A549 (cell line): ENCODE results near the gene SELL. TPM values are rescaled to one million over a fixed set of nuclear protein-coding genes. Genes with fewer than 3 reads are reported as not detected.

Source experiments
- ATAC-seq, 2 experiments: fragments of 200-7000 bp in 1 of 2; fragments of >200 bp in 1 of 2; cut with Nextera tagmentation in 1 of 2; cut with Tn5 transposase in 1 of 2; 3 replicates each; pipeline versions ENCODE4 v1.8.0 to v1.9.1; 2018 to 2020; ENCODE audit warnings: mild to moderate bottlenecking in 1 of 2, moderate library complexity in 1 of 2
- CTCF ChIA-PET: fragments of 300-600 bp; sonication (Branson Sonifier 250); formaldehyde crosslinking; extraction: SDS; loops from one replicate; lab custom pipeline; 2021; ENCODE audit warnings: antibody characterized with exemption, inconsistent platforms; lab: Yijun Ruan, JAX
- POLR2A ChIA-PET: fragments of 350-600 bp; formaldehyde crosslinking; extraction: SDS; loops from one replicate; lab custom pipeline; 2021; ENCODE audit warnings: antibody characterized with exemption, inconsistent platforms; lab: Yijun Ruan, JAX
- DNase-seq, 2 experiments: peaks; one replicate each; pipeline versions ENCODE4 v3.0.0 to v3.0.0-alpha.2; 2011 to 2016; ENCODE audit warnings: low read depth in 1 of 2, low spot score in 1 of 2
- FAIRE-seq: peaks from 2 replicates; lab custom pipeline; 2011; peaks lifted over from hg19 to GRCh38; lab: Jason Lieb, UNC
- H3K27ac ChIP-seq, 2 experiments: fragments of >200 bp; sonication (Bioruptor Twin); formaldehyde crosslinking; 3 replicates each; pipeline ENCODE4 v1.5.1; 2016 to 2017
- H3K4me1 ChIP-seq: fragments of >200 bp; sonication (Bioruptor Twin); formaldehyde crosslinking; 3 replicates; pipeline ENCODE4 v1.6.1; 2016
- H3K4me2 ChIP-seq: fragments of >200 bp; sonication (Bioruptor Twin); formaldehyde crosslinking; 3 replicates; pipeline ENCODE4 v1.6.1; 2016
- H3K4me3 ChIP-seq: fragments of >200 bp; sonication (Bioruptor Twin); formaldehyde crosslinking; 3 replicates; pipeline ENCODE4 v1.5.1; 2016
- H3K9me3 ChIP-seq: fragments of >200 bp; sonication (Bioruptor Twin); formaldehyde crosslinking; 3 replicates; pipeline ENCODE4 v1.6.1; 2016
- E2F6 ChIP-seq: IDR thresholded peaks from 2 replicates; pipeline ENCODE4 v1.6.1; 2012; ENCODE audit warnings: low read depth, borderline replicate concordance
- EP300 ChIP-seq, 2 experiments: fragments of >200 bp; sonication (Bioruptor Twin); formaldehyde crosslinking; IDR thresholded peaks; 2 replicates in 1 of 2; 3 replicates in 1 of 2; pipeline ENCODE4 v1.6.1; 2016 to 2017
- HDAC2 ChIP-seq: fragments of 200-600 bp; sonication (generic); IDR thresholded peaks from 2 replicates; pipeline ENCODE4 v1.6.1; 2016
- HEYL ChIP-seq: fragments of 250-450 bp; sonication (Bioruptor Pico); IDR thresholded peaks from 2 replicates; pipeline ENCODE4 v1.8.0; 2021; ENCODE audit warnings: mild to moderate bottlenecking, moderate library complexity
- HOXA7 ChIP-seq: fragments of 250-450 bp; sonication (Bioruptor Pico); IDR thresholded peaks from 2 replicates; pipeline ENCODE4 v1.5.0; 2020; ENCODE audit warnings: mild to moderate bottlenecking, moderate library complexity
- MYC ChIP-seq: IDR thresholded peaks from 2 replicates; pipeline ENCODE4 v1.6.1; 2012; ENCODE audit warnings: mild to moderate bottlenecking, inconsistent platforms, low read length, improper control_type of control experiment, borderline replicate concordance
- NPAS2 ChIP-seq: fragments of 250-450 bp; sonication (Bioruptor Pico); IDR thresholded peaks from 2 replicates; pipeline ENCODE4 v1.8.0; 2022; ENCODE audit warnings: mild to moderate bottlenecking, moderate library complexity, borderline replicate concordance
- PBX3 ChIP-seq: IDR thresholded peaks from 2 replicates; pipeline ENCODE4 v1.6.1; 2012
- REST ChIP-seq: fragments of 200-600 bp; sonication (generic); IDR thresholded peaks from 2 replicates; pipeline ENCODE4 v1.6.1; 2016; ENCODE audit warnings: antibody characterized with exemption, mild to moderate bottlenecking, moderate library complexity
- TP53 ChIP-seq: fragments of 250-450 bp; sonication (Bioruptor Pico); IDR thresholded peaks from 2 replicates; pipeline ENCODE4 v1.5.0; 2021; ENCODE audit warnings: mild to moderate bottlenecking, moderate library complexity
- WGBS: methylation state at CpG from one replicate; pipeline ENCODE4 v1.1.6; 2017; ENCODE audit errors: missing lambda C conversion rate; 5-methylcytosine and 5-hydroxymethylcytosine counted together
- polyA plus RNA-seq, 4 experiments: library from polyadenylated mRNA; depleted of rRNA in 3 of 4; stranded (reverse); fragments of >200 nt; fragmentation: RNase III in 1 of 4; extraction: RNeasy Plus Mini Kit Qiagen cat#74134 plus additional on column Dnase treatment in 1 of 4; gene quantifications; 2 replicates in 3 of 4; 3 replicates in 1 of 4; pipeline ENCODE4 v1.2.3, GENCODE V29; 2011 to 2017
- TF ChIP-seq, protein P1 (sequence below): fragments of >200 bp; sonication (Bioruptor Twin); formaldehyde crosslinking; IDR thresholded peaks from 3 replicates; pipeline ENCODE4 v1.5.1; 2016
- TF ChIP-seq, protein P2 (sequence below): fragments of 450-650 bp; IDR thresholded peaks from 2 replicates; pipeline ENCODE4 v1.6.1; 2014; ENCODE audit warnings: antibody characterized with exemption
- TF ChIP-seq, protein P3 (sequence below): fragments of 150-350 bp; IDR thresholded peaks from 2 replicates; pipeline ENCODE4 v1.6.1; 2014; ENCODE audit warnings: low read depth, mild to moderate bottlenecking, low read length

Gene SELL
- polyA plus RNA-seq, 2 of the 4 experiments (the other 2 are of a cell fraction): 0.39 TPM

DNA sequence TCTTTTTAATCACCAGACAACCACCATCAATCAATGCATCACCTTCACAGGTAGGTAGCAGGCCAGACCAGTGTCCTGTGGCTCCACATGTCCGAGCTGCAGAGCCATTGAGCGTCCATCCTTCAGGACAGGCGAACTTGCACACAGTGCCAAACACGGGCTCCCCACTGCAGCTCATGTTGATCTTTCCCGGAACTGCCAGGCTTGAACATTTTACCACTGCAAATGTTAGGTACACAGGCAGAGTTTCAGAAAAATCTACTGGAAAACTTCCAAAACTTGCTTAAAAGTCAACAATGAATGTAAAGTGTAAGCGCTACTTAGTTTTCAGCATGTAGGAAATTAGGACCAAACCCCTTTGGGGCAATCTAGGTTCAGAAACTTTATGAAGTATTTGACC is 15.9 kb upstream of the SELL start (continued):
- TF ChIP-seq REST: no peak
- no peak for TF ChIP-seq EP300 (IDR thresholded peaks at IDR 0.05)
- no peak for TF ChIP-seq HDAC2
- TF ChIP-seq, protein P1, sequence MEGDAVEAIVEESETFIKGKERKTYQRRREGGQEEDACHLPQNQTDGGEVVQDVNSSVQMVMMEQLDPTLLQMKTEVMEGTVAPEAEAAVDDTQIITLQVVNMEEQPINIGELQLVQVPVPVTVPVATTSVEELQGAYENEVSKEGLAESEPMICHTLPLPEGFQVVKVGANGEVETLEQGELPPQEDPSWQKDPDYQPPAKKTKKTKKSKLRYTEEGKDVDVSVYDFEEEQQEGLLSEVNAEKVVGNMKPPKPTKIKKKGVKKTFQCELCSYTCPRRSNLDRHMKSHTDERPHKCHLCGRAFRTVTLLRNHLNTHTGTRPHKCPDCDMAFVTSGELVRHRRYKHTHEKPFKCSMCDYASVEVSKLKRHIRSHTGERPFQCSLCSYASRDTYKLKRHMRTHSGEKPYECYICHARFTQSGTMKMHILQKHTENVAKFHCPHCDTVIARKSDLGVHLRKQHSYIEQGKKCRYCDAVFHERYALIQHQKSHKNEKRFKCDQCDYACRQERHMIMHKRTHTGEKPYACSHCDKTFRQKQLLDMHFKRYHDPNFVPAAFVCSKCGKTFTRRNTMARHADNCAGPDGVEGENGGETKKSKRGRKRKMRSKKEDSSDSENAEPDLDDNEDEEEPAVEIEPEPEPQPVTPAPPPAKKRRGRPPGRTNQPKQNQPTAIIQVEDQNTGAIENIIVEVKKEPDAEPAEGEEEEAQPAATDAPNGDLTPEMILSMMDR: no peak
- TF ChIP-seq, all 56 proteins: peak for 0

DNA sequence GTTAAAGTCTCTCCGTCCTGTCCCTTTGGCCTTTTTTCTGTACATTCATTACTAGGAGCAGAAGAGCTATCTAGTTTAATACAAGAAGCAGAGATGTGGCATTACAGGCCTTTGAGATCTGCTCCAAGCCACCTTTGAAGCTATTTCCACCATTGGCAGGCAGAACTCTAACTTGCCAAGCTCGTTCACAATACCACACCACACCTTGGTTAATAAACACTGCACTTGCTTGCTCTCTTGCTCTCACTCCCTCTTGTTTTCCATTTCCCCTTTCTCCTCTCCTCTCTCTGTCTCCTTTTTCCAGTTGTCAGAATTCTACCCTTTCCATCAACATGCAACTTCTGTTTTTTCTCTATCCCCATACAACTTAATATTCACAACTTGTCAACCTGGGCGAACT is 15.4 kb upstream of the SELL start:
- ATAC-seq (no peak), FAIRE-seq (no peak), DNase-seq (no peak)
- Histone ChIP-seq H3K4me1 (no peaks in the 10 kb centered on the region), H3K27ac (no peak overlapping the region), H3K9me3 (no peaks in the 10 kb centered on the region), H3K4me3 (no peak overlapping the region), H3K4me2 (no peak overlapping the region)
- ChIA-PET POLR2A (no interaction called here), CTCF (interaction anchor here (1.1 kb wide), 2 partner anchors 11 to 15 kb away, joined by 3 to 4 read pairs; no protein-coding TSS in a partner anchor)
- 50% methylated on average over 3 of the region's 3 CpGs for WGBS
- TF ChIP-seq MYC (no peak), PBX3 (no peak), HEYL (CRISPR knock-in tag) (no peak), NPAS2 (no peak), TP53 (CRISPR knock-in tag) (no peak), E2F6 (no peak), HOXA7 (no peak)
- TF ChIP-seq, protein P2, sequence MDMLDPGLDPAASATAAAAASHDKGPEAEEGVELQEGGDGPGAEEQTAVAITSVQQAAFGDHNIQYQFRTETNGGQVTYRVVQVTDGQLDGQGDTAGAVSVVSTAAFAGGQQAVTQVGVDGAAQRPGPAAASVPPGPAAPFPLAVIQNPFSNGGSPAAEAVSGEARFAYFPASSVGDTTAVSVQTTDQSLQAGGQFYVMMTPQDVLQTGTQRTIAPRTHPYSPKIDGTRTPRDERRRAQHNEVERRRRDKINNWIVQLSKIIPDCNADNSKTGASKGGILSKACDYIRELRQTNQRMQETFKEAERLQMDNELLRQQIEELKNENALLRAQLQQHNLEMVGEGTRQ: no peak
- TF ChIP-seq, protein P3, sequence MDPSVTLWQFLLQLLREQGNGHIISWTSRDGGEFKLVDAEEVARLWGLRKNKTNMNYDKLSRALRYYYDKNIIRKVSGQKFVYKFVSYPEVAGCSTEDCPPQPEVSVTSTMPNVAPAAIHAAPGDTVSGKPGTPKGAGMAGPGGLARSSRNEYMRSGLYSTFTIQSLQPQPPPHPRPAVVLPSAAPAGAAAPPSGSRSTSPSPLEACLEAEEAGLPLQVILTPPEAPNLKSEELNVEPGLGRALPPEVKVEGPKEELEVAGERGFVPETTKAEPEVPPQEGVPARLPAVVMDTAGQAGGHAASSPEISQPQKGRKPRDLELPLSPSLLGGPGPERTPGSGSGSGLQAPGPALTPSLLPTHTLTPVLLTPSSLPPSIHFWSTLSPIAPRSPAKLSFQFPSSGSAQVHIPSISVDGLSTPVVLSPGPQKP: no peak
- TF ChIP-seq, protein P1: no peak
